Mesothelial cell of epicardium (in vitro differentiated cells): Measurements from ENCODE around the gene TRAPPC12. TPM values are rescaled to one million over a fixed set of nuclear protein-coding genes. Genes with fewer than 3 reads are reported as not detected.

ENCODE experiments used
- DNase-seq, 2 experiments: peaks; one replicate each; pipeline ENCODE4 v3.0.0; 2021; ENCODE audit warnings: low spot score in 2 of 2; ENCODE audit not compliant: unreplicated experiment in 2 of 2
- H3K27ac Mint-ChIP-seq: 2 replicates; pipeline ENCODE4 v1.8.0; 2021; ENCODE audit warnings: mixed read lengths
- H3K27me3 Mint-ChIP-seq: 2 replicates; pipeline ENCODE4 v1.8.0; 2021; ENCODE audit warnings: low read depth, mixed read lengths
- H3K36me3 Mint-ChIP-seq: 2 replicates; pipeline ENCODE4 v1.8.0; 2021; ENCODE audit warnings: mixed read lengths
- H3K4me1 Mint-ChIP-seq: 2 replicates; pipeline ENCODE4 v1.8.0; 2021; ENCODE audit warnings: mixed read lengths
- H3K4me3 Mint-ChIP-seq: 2 replicates; pipeline ENCODE4 v1.8.0; 2021; ENCODE audit warnings: mild to moderate bottlenecking, moderate library complexity, mixed read lengths
- H3K9me3 Mint-ChIP-seq: 2 replicates; pipeline ENCODE4 v1.8.0; 2021; ENCODE audit warnings: mixed read lengths
- total RNA-seq: library from RNA; stranded (reverse); gene quantifications from 3 replicates; pipeline ENCODE4 v1.2.1, GENCODE V29; 2021
- TF ChIP-seq, protein P1 (sequence below): fragments of 200-600 bp; sonication (generic); IDR thresholded peaks from one replicate; pipeline ENCODE4 v1.5.0; 2021; ENCODE audit warnings: antibody characterized with exemption; ENCODE audit not compliant: unreplicated experiment

TRAPPC12 gene
- total RNA-seq, 1 donor from 2014 or later: 134 TPM

GRCh38 chr2:3475771-3476170 is 96.3 kb downstream of the TRAPPC12 start:
- Mint-ChIP-seq H3K4me1 (no peaks in the 10 kb centered on the region), H3K27ac (no peak overlapping the region), H3K27me3 (no peaks in the 10 kb centered on the region), H3K4me3 (no peak overlapping the region), H3K36me3 (peaks cover 22% of the 10 kb centered on the region), H3K9me3 (no peaks in the 10 kb centered on the region)
- no peak for DNase-seq
- TF ChIP-seq, protein P1, sequence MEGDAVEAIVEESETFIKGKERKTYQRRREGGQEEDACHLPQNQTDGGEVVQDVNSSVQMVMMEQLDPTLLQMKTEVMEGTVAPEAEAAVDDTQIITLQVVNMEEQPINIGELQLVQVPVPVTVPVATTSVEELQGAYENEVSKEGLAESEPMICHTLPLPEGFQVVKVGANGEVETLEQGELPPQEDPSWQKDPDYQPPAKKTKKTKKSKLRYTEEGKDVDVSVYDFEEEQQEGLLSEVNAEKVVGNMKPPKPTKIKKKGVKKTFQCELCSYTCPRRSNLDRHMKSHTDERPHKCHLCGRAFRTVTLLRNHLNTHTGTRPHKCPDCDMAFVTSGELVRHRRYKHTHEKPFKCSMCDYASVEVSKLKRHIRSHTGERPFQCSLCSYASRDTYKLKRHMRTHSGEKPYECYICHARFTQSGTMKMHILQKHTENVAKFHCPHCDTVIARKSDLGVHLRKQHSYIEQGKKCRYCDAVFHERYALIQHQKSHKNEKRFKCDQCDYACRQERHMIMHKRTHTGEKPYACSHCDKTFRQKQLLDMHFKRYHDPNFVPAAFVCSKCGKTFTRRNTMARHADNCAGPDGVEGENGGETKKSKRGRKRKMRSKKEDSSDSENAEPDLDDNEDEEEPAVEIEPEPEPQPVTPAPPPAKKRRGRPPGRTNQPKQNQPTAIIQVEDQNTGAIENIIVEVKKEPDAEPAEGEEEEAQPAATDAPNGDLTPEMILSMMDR: no peak

GRCh38 chr2:3476321-3476984 is 97.0 kb downstream of the TRAPPC12 start:
- Mint-ChIP-seq H3K27me3 (no peaks in the 10 kb centered on the region), H3K4me3 (no peak overlapping the region)
- no peak for DNase-seq

GRCh38 chr2:3476985-3477327 is 97.5 kb downstream of the TRAPPC12 start:
- DNase-seq: no peak
- TF ChIP-seq, protein P1: no peak
- no peak overlapping the region for H3K4me3 Mint-ChIP-seq
- H3K4me1 Mint-ChIP-seq: no peaks in the 10 kb centered on the region
- no peak overlapping the region for H3K27ac Mint-ChIP-seq
- peaks cover 25% of the 10 kb centered on the region for H3K36me3 Mint-ChIP-seq
- H3K9me3 Mint-ChIP-seq: no peaks in the 10 kb centered on the region
- H3K27me3 Mint-ChIP-seq: no peaks in the 10 kb centered on the region

More at GRCh38 chr2:3476321-3476984, 97.0 kb downstream of the TRAPPC12 start:
- Mint-ChIP-seq H3K36me3 (peaks cover 24% of the 10 kb centered on the region), H3K27ac (no peak overlapping the region), H3K9me3 (no peaks in the 10 kb centered on the region), H3K4me1 (no peaks in the 10 kb centered on the region)
- TF ChIP-seq, protein P1: no peak

GRCh38 chr2:3478846-3479385 is 99.4 kb downstream of the TRAPPC12 start:
- peaks cover 26% of the 10 kb centered on the region for H3K36me3 Mint-ChIP-seq
- no peaks in the 10 kb centered on the region for H3K27me3 Mint-ChIP-seq
- H3K9me3 Mint-ChIP-seq: no peaks in the 10 kb centered on the region
- TF ChIP-seq, protein P1: no peak
- no peak overlapping the region for H3K4me3 Mint-ChIP-seq
- DNase-seq: no peak
- no peak overlapping the region for H3K27ac Mint-ChIP-seq
- H3K4me1 Mint-ChIP-seq: no peaks in the 10 kb centered on the region

DNA sequence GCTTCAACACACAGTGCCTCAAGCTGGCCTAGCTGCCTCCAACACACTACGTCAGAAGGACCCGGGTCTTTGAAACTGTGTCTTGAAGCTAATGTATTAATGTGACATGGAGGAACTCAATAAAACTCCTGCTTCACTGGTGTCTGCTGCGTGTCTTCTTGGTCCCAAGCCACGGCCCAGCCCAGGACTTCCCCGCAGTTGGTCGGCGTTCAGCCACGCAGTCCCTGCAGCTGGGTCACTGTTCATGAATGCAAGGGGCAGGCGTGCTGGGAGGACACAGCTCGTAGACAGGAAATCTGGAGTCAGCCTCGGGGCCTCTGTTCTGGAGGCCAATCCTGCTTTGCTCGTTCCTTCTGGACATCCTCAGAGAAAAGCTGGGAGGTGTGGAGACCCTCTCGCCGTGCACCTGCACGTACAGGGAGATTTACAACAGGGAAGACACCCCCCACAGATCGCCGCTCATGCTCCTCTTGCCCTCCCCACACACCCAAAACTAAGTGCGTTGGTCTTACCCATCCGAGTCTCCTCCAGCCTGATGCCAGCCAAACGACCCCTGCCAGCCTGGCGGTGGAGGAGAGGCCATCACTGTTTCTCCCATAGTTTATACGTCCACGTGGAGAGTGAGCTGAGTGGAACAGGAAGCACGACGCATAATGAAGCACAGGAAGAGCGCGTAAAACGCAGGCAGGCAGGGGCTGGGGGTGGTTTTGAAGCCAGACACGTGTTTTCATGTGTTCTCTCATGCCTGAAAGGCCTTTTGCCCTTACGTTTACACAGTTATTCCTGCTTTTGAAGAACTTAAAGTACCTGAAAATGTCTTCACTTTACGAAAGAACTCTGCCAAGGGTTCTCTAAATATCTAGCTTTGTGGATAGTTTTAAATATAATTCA is 100.2 kb downstream of the TRAPPC12 start:
- H3K9me3 Mint-ChIP-seq: no peaks in the 10 kb centered on the region
- DNase-seq: no peak
- TF ChIP-seq, protein P1: no peak
- H3K27ac Mint-ChIP-seq: no peak overlapping the region
- H3K4me1 Mint-ChIP-seq: no peaks in the 10 kb centered on the region
- H3K27me3 Mint-ChIP-seq: no peaks in the 10 kb centered on the region
- peaks cover 24% of the 10 kb centered on the region for H3K36me3 Mint-ChIP-seq
- no peak overlapping the region for H3K4me3 Mint-ChIP-seq
